IMR-90 (cell line): Measurements from ENCODE around the gene PGS1.
A peak's percentile ranks its signal among the peaks of the same experiment; 100 is the strongest.

Source experiments
- BHLHE40 ChIP-seq: fragments of 150-350 bp; IDR thresholded peaks from 2 replicates; pipeline ENCODE4 v1.6.1; 2016; ENCODE audit warnings: mild to moderate bottlenecking, low read depth, low read length
- CEBPB ChIP-seq: IDR thresholded peaks from 2 replicates; pipeline ENCODE4 v1.6.1; 2012; ENCODE audit warnings: low read depth, low read length, improper control_type of control experiment
- CHD1 ChIP-seq: IDR thresholded peaks from 2 replicates; pipeline ENCODE4 v1.6.1; 2012; ENCODE audit warnings: low read depth, low read length, improper control_type of control experiment
- CTCF ChIP-seq: conservative IDR thresholded peaks from 2 replicates; pipeline ENCODE4 v1.5.1; 2012; ENCODE audit warnings: mild to moderate bottlenecking, low read depth, low read length, improper control_type of control experiment
- FOS ChIP-seq: fragments of 150-350 bp; IDR thresholded peaks from 2 replicates; pipeline ENCODE4 v1.6.1; 2016; ENCODE audit warnings: low read depth, low read length
- MXI1 ChIP-seq: IDR thresholded peaks from 2 replicates; pipeline ENCODE4 v1.6.1; 2012; ENCODE audit warnings: low read depth, mild to moderate bottlenecking, low read length, moderate library complexity, borderline replicate concordance
- POLR2A ChIP-seq: IDR thresholded peaks from 2 replicates; pipeline ENCODE4 v1.6.1; 2012; ENCODE audit warnings: mild to moderate bottlenecking, low read depth, low read length
- RAD21 ChIP-seq: IDR thresholded peaks from 2 replicates; pipeline ENCODE4 v1.6.1; 2012; ENCODE audit warnings: low read length, improper control_type of control experiment
- RCOR1 ChIP-seq: IDR thresholded peaks from 2 replicates; pipeline ENCODE4 v1.6.1; 2012; ENCODE audit warnings: mild to moderate bottlenecking, low read length, improper control_type of control experiment; ENCODE audit not compliant: insufficient replicate concordance
- USF2 ChIP-seq: fragments of 150-350 bp; IDR thresholded peaks from 2 replicates; pipeline ENCODE4 v1.6.1; 2017; ENCODE audit warnings: mild to moderate bottlenecking, antibody characterized with exemption, low read length, low read depth
- TF ChIP-seq, protein P1 (sequence below): fragments of 150-350 bp; IDR thresholded peaks from 2 replicates; pipeline ENCODE4 v1.6.1; 2016; ENCODE audit warnings: low read depth, mild to moderate bottlenecking, low read length, moderate library complexity, borderline replicate concordance

- TF ChIP-seq CTCF (0 out of 2 replicates have a peak, but pooled peaks have one; percentile 6), POLR2A (no peak; the same call in 1 of the 2 replicates), RAD21 (peak; percentile 9; the same call in 1 of the 2 replicates), FOS (no peak), RCOR1 (no peak), MXI1 (peak; percentile 47; the same call in 1 of the 2 replicates), CEBPB (no peak), BHLHE40 (no peak), USF2 (no peak), CHD1 (no peak)
- TF ChIP-seq, protein P1, sequence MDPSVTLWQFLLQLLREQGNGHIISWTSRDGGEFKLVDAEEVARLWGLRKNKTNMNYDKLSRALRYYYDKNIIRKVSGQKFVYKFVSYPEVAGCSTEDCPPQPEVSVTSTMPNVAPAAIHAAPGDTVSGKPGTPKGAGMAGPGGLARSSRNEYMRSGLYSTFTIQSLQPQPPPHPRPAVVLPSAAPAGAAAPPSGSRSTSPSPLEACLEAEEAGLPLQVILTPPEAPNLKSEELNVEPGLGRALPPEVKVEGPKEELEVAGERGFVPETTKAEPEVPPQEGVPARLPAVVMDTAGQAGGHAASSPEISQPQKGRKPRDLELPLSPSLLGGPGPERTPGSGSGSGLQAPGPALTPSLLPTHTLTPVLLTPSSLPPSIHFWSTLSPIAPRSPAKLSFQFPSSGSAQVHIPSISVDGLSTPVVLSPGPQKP: no peak
Measured at GRCh38 chr17:78341559-78342448, 36.6 kb upstream of the PGS1 start.
